Stimulated activated CD8-positive, alpha-beta memory T cell treated with anti-CD3 and anti-CD28 coated beads, Interleukin-2, amount 100 ng/mL, for 1 hour (primary cell): ENCODE data around the gene ST6GALNAC4.

Experiments
- DNase-seq, 2 donors: peaks; one replicate each; pipeline ENCODE4 v3.0.0-alpha.2; 2020; ENCODE audit warnings: low read depth in 2 of 2

The ST6GALNAC4 gene

GRCh38 chr9:127916720-127917581, at the start of gene ST6GALNAC4:
ST6GALNAC4 (minus strand) TSS chr9:127917041; CDS start chr9:127916419, 622 bp downstream.
- peak; percentile 93 to 95 for DNase-seq

GRCh38 chr9:127965953-127966352, 49.1 kb upstream of the ST6GALNAC4 start:
- DNase-seq: no peak

- no peak for DNase-seq
Observed at GRCh38 chr9:127963359-127964064, 46.7 kb upstream of the ST6GALNAC4 start.

GRCh38 chr9:127963041-127963358, 46.2 kb upstream of the ST6GALNAC4 start:
- no peak for DNase-seq

GRCh38 chr9:127962278-127962677, 45.4 kb upstream of the ST6GALNAC4 start:
- no peak for DNase-seq

- no peak for DNase-seq
Observed at GRCh38 chr9:127961613-127962155, 44.8 kb upstream of the ST6GALNAC4 start.

- no peak for DNase-seq
Observed at GRCh38 chr9:127961155-127961490, 44.3 kb upstream of the ST6GALNAC4 start.

GRCh38 chr9:127960410-127961154, 43.7 kb upstream of the ST6GALNAC4 start:
- no peak for DNase-seq

GRCh38 chr9:127959841-127960409, 43.1 kb upstream of the ST6GALNAC4 start:
- no peak for DNase-seq

- no peak for DNase-seq
Observed at GRCh38 chr9:127959398-127959797, 42.6 kb upstream of the ST6GALNAC4 start.

- no peak for DNase-seq
Observed at GRCh38 chr9:127958728-127959127, 41.9 kb upstream of the ST6GALNAC4 start.

- DNase-seq: peak; percentile 57 to 71
Observed at GRCh38 chr9:127955294-127956015, 38.6 kb upstream of the ST6GALNAC4 start.

- DNase-seq: no peak
Observed at GRCh38 chr9:127954831-127955293, 38.0 kb upstream of the ST6GALNAC4 start.

- no peak for DNase-seq
Observed at GRCh38 chr9:127953768-127954505, 37.1 kb upstream of the ST6GALNAC4 start.

- no peak for DNase-seq
Observed at GRCh38 chr9:127953154-127953553, 36.3 kb upstream of the ST6GALNAC4 start.

GRCh38 chr9:127950513-127951289, 33.9 kb upstream of the ST6GALNAC4 start:
- DNase-seq: no peak

GRCh38 chr9:127949827-127950512, 33.1 kb upstream of the ST6GALNAC4 start:
- DNase-seq: no peak

GRCh38 chr9:127947841-127948710, 31.2 kb upstream of the ST6GALNAC4 start:
- DNase-seq: no peak
